Loucy (cell line): Measurements from ENCODE around the gene MARS1.

Experiments
- H2AFZ ChIP-seq: fragments of 200-600 bp; sonication (generic); 2 replicates; pipeline ENCODE4 v1.6.0; 2016; ENCODE audit warnings: antibody characterized with exemption, mild to moderate bottlenecking, low read length, moderate library complexity
- H3F3A ChIP-seq: fragments of 200-600 bp; 2 replicates; pipeline ENCODE4 v1.6.0; 2016; ENCODE audit warnings: antibody characterized with exemption, low read depth, mild to moderate bottlenecking
- H3K27me3 ChIP-seq: fragments of 200-600 bp; sonication (generic); 2 replicates; pipeline ENCODE4 v1.6.1; 2014; ENCODE audit warnings: low read length, mild to moderate bottlenecking; ENCODE audit not compliant: insufficient read depth, poor library complexity, severe bottlenecking
- H3K36me3 ChIP-seq: fragments of 200-600 bp; sonication (generic); 2 replicates; pipeline ENCODE4 v1.6.1; 2016; ENCODE audit warnings: low read length; ENCODE audit not compliant: insufficient read depth
- H3K4me1 ChIP-seq: fragments of 200-600 bp; sonication (generic); 2 replicates; pipeline ENCODE4 v1.5.1; 2014; ENCODE audit warnings: low read length, mild to moderate bottlenecking; ENCODE audit not compliant: insufficient read depth, poor library complexity, severe bottlenecking
- H3K4me2 ChIP-seq: fragments of 200-600 bp; sonication (generic); 2 replicates; pipeline ENCODE4 v1.6.0; 2014; ENCODE audit warnings: antibody characterized with exemption, low read length, low read depth, mild to moderate bottlenecking; ENCODE audit not compliant: poor library complexity, severe bottlenecking
- H3K4me3 ChIP-seq: fragments of 200-600 bp; sonication (generic); 2 replicates; pipeline ENCODE4 v1.5.1; 2014; ENCODE audit warnings: low read length, mild to moderate bottlenecking, mixed read lengths; ENCODE audit not compliant: poor library complexity, severe bottlenecking
- H3K79me2 ChIP-seq: fragments of 200-600 bp; sonication (generic); 2 replicates; pipeline ENCODE4 v1.6.1; 2014; ENCODE audit warnings: low read length; ENCODE audit not compliant: insufficient read depth
- H3K9ac ChIP-seq: fragments of 200-600 bp; sonication (generic); 2 replicates; pipeline ENCODE4 v1.6.0; 2014; ENCODE audit warnings: mild to moderate bottlenecking, low read depth, low read length, moderate library complexity; ENCODE audit not compliant: poor library complexity, severe bottlenecking
- H3K9me2 ChIP-seq: fragments of 200-600 bp; sonication (generic); replicated peaks from 2 replicates; pipeline ENCODE4 v1.6.1; 2016; ENCODE audit warnings: low read depth, low read length, mixed read lengths
- H3K9me3 ChIP-seq: fragments of 200-600 bp; sonication (generic); 2 replicates; pipeline ENCODE4 v1.6.1; 2014; ENCODE audit warnings: mild to moderate bottlenecking, antibody characterized with exemption, low read length, low read depth; ENCODE audit not compliant: insufficient read depth
- H4K20me1 ChIP-seq: fragments of 200-600 bp; sonication (generic); 2 replicates; pipeline ENCODE4 v1.6.0; 2014; ENCODE audit warnings: antibody characterized with exemption, low read length, mild to moderate bottlenecking; ENCODE audit not compliant: insufficient read depth, poor library complexity, severe bottlenecking
- CTCF ChIP-seq: fragments of 200-600 bp; sonication (generic); conservative IDR thresholded peaks from 2 replicates; pipeline ENCODE4 v1.5.1; 2014; ENCODE audit warnings: mild to moderate bottlenecking, antibody characterized with exemption, low read length
- EZH2phosphoT487 ChIP-seq: fragments of 200-600 bp; IDR thresholded peaks from 2 replicates; pipeline ENCODE4 v1.6.1; 2018; ENCODE audit warnings: antibody characterized with exemption, mild to moderate bottlenecking, moderate library complexity, borderline replicate concordance

Gene MARS1

GRCh38 chr12:57515408-57515933, 27.6 kb downstream of the MARS1 start:
- no peak overlapping the region for H3K4me3 ChIP-seq
- peaks cover 15% of the 10 kb centered on the region for H3K4me1 ChIP-seq
- no peaks in the 10 kb centered on the region for H3K9me3 ChIP-seq
- no peak overlapping the region for H3K9ac ChIP-seq
- peaks cover 31% of the 10 kb centered on the region for H3K79me2 ChIP-seq
- no peaks in the 10 kb centered on the region for H3K9me2 ChIP-seq
- no peak overlapping the region for H3K4me2 ChIP-seq
- H3K36me3 ChIP-seq = peaks cover 74% of the 10 kb centered on the region
- no peaks in the 10 kb centered on the region; the same call in 1 of the 2 replicates for H3F3A ChIP-seq
- TF ChIP-seq EZH2phosphoT487 = no peak
- TF ChIP-seq CTCF = no peak
- no peak overlapping the region for H2AFZ ChIP-seq
- H3K27me3 ChIP-seq = no peaks in the 10 kb centered on the region
- H4K20me1 ChIP-seq = peaks cover 35% of the 10 kb centered on the region

- Histone ChIP-seq H3K4me1 (peaks cover 17% of the 10 kb centered on the region), H3K36me3 (peaks cover 70% of the 10 kb centered on the region), H4K20me1 (peaks cover 35% of the 10 kb centered on the region), H3K27me3 (no peaks in the 10 kb centered on the region), H3K9me3 (no peaks in the 10 kb centered on the region), H3F3A (peaks cover 3% of the 10 kb centered on the region), H2AFZ (no peak overlapping the region), H3K79me2 (peaks cover 31% of the 10 kb centered on the region), H3K9ac (no peak overlapping the region), H3K4me3 (no peak overlapping the region), H3K9me2 (no peaks in the 10 kb centered on the region), H3K4me2 (no peak overlapping the region)
- TF ChIP-seq EZH2phosphoT487 = no peak
- no peak for TF ChIP-seq CTCF
Measured at GRCh38 chr12:57515934-57516541, 28.2 kb downstream of the MARS1 start.

- Histone ChIP-seq H2AFZ (no peak overlapping the region), H3K4me3 (no peak overlapping the region), H3K4me2 (no peak overlapping the region), H4K20me1 (peaks cover 35% of the 10 kb centered on the region), H3F3A (peaks cover 8% of the 10 kb centered on the region), H3K4me1 (peaks cover 24% of the 10 kb centered on the region), H3K27me3 (no peaks in the 10 kb centered on the region), H3K79me2 (peaks cover 31% of the 10 kb centered on the region), H3K9me3 (no peaks in the 10 kb centered on the region), H3K9me2 (no peaks in the 10 kb centered on the region), H3K9ac (no peak overlapping the region), H3K36me3 (peaks cover 64% of the 10 kb centered on the region)
- TF ChIP-seq CTCF (no peak), EZH2phosphoT487 (no peak)
Measured at GRCh38 chr12:57516617-57517153, 28.8 kb downstream of the MARS1 start.
